ENCODE measurements around the gene CPA3. TPM values are rescaled to one million over a fixed set of nuclear protein-coding genes. Genes with fewer than 3 reads are reported as not detected.

CPA3 gene
- 48.6 TPM for total RNA-seq
- long read RNA-seq, transcript CPA3-201 (11 exons, 1,795 nt), result major isoform, 9 of 12 reads
- long read RNA-seq, partial matches to known transcripts, result 3 of 12 reads
- long read RNA-seq, other reads (novel, unspliced or antisense), result 0 of 12 reads

GRCh38 chr3:148865049-148865448, at the start of gene CPA3:
Gene CPA3 (plus strand): TSS chr3:148865296. CDS start chr3:148865308, 12 bp downstream.
- H3K4me1 ChIP-seq, result no peaks in the 10 kb centered on the region
- ATAC-seq, result no peak
- H3K27me3 ChIP-seq (ENCODE audit: low read depth), result no peaks in the 10 kb centered on the region
- no peak for DNase-seq
- H3K36me3 ChIP-seq, result no peaks in the 10 kb centered on the region
- no peak within 1 kb of the TSS for H3K4me3 ChIP-seq
- H3K9me3 ChIP-seq, result no peaks in the 10 kb centered on the region
- intact Hi-C loops (cut with DNase I), result no loop called here
- no peak for TF ChIP-seq CTCF (IDR thresholded peaks at IDR 0.05)
- H3K27ac ChIP-seq, result no peak within 1 kb of the TSS

GRCh38 chr3:148815316-148816110, 49.6 kb upstream of the CPA3 start:
- Histone ChIP-seq H3K27me3 (ENCODE audit: low read depth) (no peaks in the 10 kb centered on the region), H3K36me3 (no peaks in the 10 kb centered on the region), H3K4me1 (no peaks in the 10 kb centered on the region), H3K4me3 (no peak overlapping the region), H3K9me3 (no peaks in the 10 kb centered on the region), H3K27ac (no peak overlapping the region)
- ATAC-seq (no peak), DNase-seq (no peak)
- TF ChIP-seq CTCF (IDR thresholded peaks at IDR 0.05), result no peak
- intact Hi-C loops (cut with DNase I), result no loop called here

GRCh38 chr3:148816427-148816826, 48.7 kb upstream of the CPA3 start:
- DNase-seq (no peak), ATAC-seq (no peak)
- H3K27ac ChIP-seq, result no peak overlapping the region
- no peak for TF ChIP-seq CTCF (IDR thresholded peaks at IDR 0.05)
- H3K4me1 ChIP-seq, result no peaks in the 10 kb centered on the region
- no peaks in the 10 kb centered on the region for H3K36me3 ChIP-seq
- intact Hi-C loops (cut with DNase I), result no loop called here
- H3K9me3 ChIP-seq, result no peaks in the 10 kb centered on the region
- no peaks in the 10 kb centered on the region for H3K27me3 ChIP-seq (ENCODE audit: low read depth)
- no peak overlapping the region for H3K4me3 ChIP-seq

GRCh38 chr3:148816981-148817525, 48.0 kb upstream of the CPA3 start:
- no peak overlapping the region for H3K27ac ChIP-seq
- H3K36me3 ChIP-seq, result no peaks in the 10 kb centered on the region
- no peaks in the 10 kb centered on the region for H3K4me1 ChIP-seq
- no peak for ATAC-seq
- no peak for DNase-seq
- no peaks in the 10 kb centered on the region for H3K27me3 ChIP-seq (ENCODE audit: low read depth)
- intact Hi-C loops (cut with DNase I), result no loop called here
- TF ChIP-seq CTCF (IDR thresholded peaks at IDR 0.05), result no peak
- H3K4me3 ChIP-seq, result no peak overlapping the region
- H3K9me3 ChIP-seq, result no peaks in the 10 kb centered on the region

- intact Hi-C loops (cut with DNase I), result no loop called here
- H3K27ac ChIP-seq, result no peak overlapping the region
- H3K9me3 ChIP-seq, result no peaks in the 10 kb centered on the region
- DNase-seq (no peak), ATAC-seq (no peak)
- H3K36me3 ChIP-seq, result no peaks in the 10 kb centered on the region
- no peaks in the 10 kb centered on the region for H3K4me1 ChIP-seq
- no peak for TF ChIP-seq CTCF (IDR thresholded peaks at IDR 0.05)
- H3K4me3 ChIP-seq, result no peak overlapping the region
- H3K27me3 ChIP-seq (ENCODE audit: low read depth), result no peaks in the 10 kb centered on the region
Observed at GRCh38 chr3:148820361-148821245, 44.5 kb upstream of the CPA3 start.
